HepG2 (cell line): Measurements from ENCODE around the gene PYGB. TPM values are rescaled to one million over a fixed set of nuclear protein-coding genes. Genes with fewer than 3 reads are reported as not detected.

Experiments
- FOXM1 ChIP-seq: sonication (generic); formaldehyde crosslinking; IDR thresholded peaks from 2 replicates; pipeline ENCODE4 v1.5.0; 2020; ENCODE audit warnings: missing genetic modification reagents
- SCMH1 ChIP-seq: sonication (generic); formaldehyde crosslinking; IDR thresholded peaks from 2 replicates; pipeline ENCODE4 v1.9.0; 2021; ENCODE audit warnings: missing genetic modification reagents, mild to moderate bottlenecking, borderline replicate concordance
- USF2 ChIP-seq, 2 experiments: sonication (generic) in 1 of 2; formaldehyde crosslinking in 1 of 2; IDR thresholded peaks; 2 replicates each; pipeline versions ENCODE4 v1.5.1 to v1.6.1; 2011 to 2020; ENCODE audit warnings: borderline replicate concordance in 1 of 2, low read depth in 1 of 2, low read length in 1 of 2, mild to moderate bottlenecking in 1 of 2, missing genetic modification reagents in 1 of 2, moderate library complexity in 1 of 2
- ZFY ChIP-seq: sonication (generic); formaldehyde crosslinking; IDR thresholded peaks from 2 replicates; pipeline ENCODE4 v1.4.0; 2020; ENCODE audit warnings: missing genetic modification reagents
- ZNF138 ChIP-seq: sonication (generic); formaldehyde crosslinking; IDR thresholded peaks from 2 replicates; pipeline ENCODE4 v1.5.0; 2020; ENCODE audit warnings: mild to moderate bottlenecking, low read depth, missing genetic modification reagents
- ZNF143 ChIP-seq: sonication (generic); formaldehyde crosslinking; IDR thresholded peaks from 2 replicates; pipeline ENCODE4 v1.4.0; 2020; ENCODE audit warnings: missing genetic modification reagents
- ZNF251 ChIP-seq: sonication (generic); formaldehyde crosslinking; IDR thresholded peaks from 2 replicates; pipeline ENCODE4 v1.9.0; 2021; ENCODE audit warnings: mild to moderate bottlenecking, missing genetic modification reagents
- ZNF703 ChIP-seq: sonication (generic); formaldehyde crosslinking; IDR thresholded peaks from 2 replicates; pipeline ENCODE4 v1.5.1; 2020; ENCODE audit warnings: missing genetic modification reagents, mild to moderate bottlenecking, moderate library complexity, borderline replicate concordance
- polyA plus RNA-seq, 8 experiments: library from polyadenylated mRNA; depleted of rRNA in 3 of 8; stranded (reverse) in 7 of 8; unstranded in 1 of 8; fragments of >200 nt; fragmentation: Illumina TruSeq in 4 of 8; extraction: Trizol in 4 of 8; gene quantifications; 2 replicates each; pipeline versions ENCODE4 v1.2.1 to v1.2.3, GENCODE V29; 2011 to 2016; ENCODE audit warnings: low read depth in 4 of 8, missing spikeins in 1 of 8, mixed read lengths in 1 of 8; ENCODE audit not compliant: insufficient read depth in 1 of 8
- total RNA-seq, 5 experiments: library from RNA; depleted of rRNA; stranded (reverse); fragments of >200 nt; fragmentation: Illumina TruSeq; extraction: Trizol; gene quantifications; 2 replicates each; pipeline ENCODE4 v1.2.3, GENCODE V29; 2016; ENCODE audit warnings: low read depth in 1 of 5
- TF ChIP-seq, protein P1 (sequence below): sonication (generic); formaldehyde crosslinking; IDR thresholded peaks from 2 replicates; pipeline ENCODE4 v1.4.0; 2020; ENCODE audit warnings: missing genetic modification reagents
- TF ChIP-seq, protein P2 (sequence below): sonication (generic); formaldehyde crosslinking; IDR thresholded peaks from 2 replicates; pipeline ENCODE4 v1.4.0; 2020; ENCODE audit warnings: missing genetic modification reagents, mild to moderate bottlenecking, borderline replicate concordance
- TF ChIP-seq, protein P3 (sequence below): sonication (generic); formaldehyde crosslinking; IDR thresholded peaks from 2 replicates; pipeline ENCODE4 v1.4.0; 2020; ENCODE audit warnings: low read depth, missing genetic modification reagents
- TF ChIP-seq, protein P4 (sequence below): sonication (generic); formaldehyde crosslinking; IDR thresholded peaks from 2 replicates; pipeline ENCODE4 v1.9.0; 2021; ENCODE audit warnings: missing genetic modification reagents, borderline replicate concordance
- TF ChIP-seq, protein P5 (sequence below): sonication (generic); formaldehyde crosslinking; IDR thresholded peaks from 2 replicates; pipeline ENCODE4 v1.8.0; 2022; ENCODE audit warnings: mild to moderate bottlenecking, missing genetic modification reagents, moderate library complexity

The PYGB gene
- total and polyA plus RNA-seq, 2 of the 13 experiments (the other 11 are each of a cell fraction or from before 2014, with no cell fraction given) = 24.2 to 86.3 TPM

- TF ChIP-seq, protein P1, sequence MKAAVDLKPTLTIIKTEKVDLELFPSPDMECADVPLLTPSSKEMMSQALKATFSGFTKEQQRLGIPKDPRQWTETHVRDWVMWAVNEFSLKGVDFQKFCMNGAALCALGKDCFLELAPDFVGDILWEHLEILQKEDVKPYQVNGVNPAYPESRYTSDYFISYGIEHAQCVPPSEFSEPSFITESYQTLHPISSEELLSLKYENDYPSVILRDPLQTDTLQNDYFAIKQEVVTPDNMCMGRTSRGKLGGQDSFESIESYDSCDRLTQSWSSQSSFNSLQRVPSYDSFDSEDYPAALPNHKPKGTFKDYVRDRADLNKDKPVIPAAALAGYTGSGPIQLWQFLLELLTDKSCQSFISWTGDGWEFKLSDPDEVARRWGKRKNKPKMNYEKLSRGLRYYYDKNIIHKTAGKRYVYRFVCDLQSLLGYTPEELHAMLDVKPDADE = no peak
- TF ChIP-seq ZNF251 (CRISPR knock-in tag) (no peak; the same call in 1 of the 2 replicates), ZNF138 (peak; percentile 82; the same call in 1 of the 2 replicates), FOXM1 (CRISPR knock-in tag) (0 out of 2 replicates have a peak, but pooled peaks have one; percentile 61), ZFY (CRISPR knock-in tag) (no peak; the same call in 1 of the 2 replicates), ZNF703 (no peak; the same call in 1 of the 2 replicates), ZNF143 (CRISPR knock-in tag) (no peak), USF2 (IDR thresholded peaks at IDR 0.05; ENCODE audit: low read depth, low read length) (no peak), USF2 (CRISPR knock-in tag; IDR thresholded peaks at IDR 0.05; ENCODE audit: borderline replicate concordance) (no peak; the same call in 1 of the 2 replicates), SCMH1 (CRISPR knock-in tag) (no peak)
- TF ChIP-seq, protein P2, sequence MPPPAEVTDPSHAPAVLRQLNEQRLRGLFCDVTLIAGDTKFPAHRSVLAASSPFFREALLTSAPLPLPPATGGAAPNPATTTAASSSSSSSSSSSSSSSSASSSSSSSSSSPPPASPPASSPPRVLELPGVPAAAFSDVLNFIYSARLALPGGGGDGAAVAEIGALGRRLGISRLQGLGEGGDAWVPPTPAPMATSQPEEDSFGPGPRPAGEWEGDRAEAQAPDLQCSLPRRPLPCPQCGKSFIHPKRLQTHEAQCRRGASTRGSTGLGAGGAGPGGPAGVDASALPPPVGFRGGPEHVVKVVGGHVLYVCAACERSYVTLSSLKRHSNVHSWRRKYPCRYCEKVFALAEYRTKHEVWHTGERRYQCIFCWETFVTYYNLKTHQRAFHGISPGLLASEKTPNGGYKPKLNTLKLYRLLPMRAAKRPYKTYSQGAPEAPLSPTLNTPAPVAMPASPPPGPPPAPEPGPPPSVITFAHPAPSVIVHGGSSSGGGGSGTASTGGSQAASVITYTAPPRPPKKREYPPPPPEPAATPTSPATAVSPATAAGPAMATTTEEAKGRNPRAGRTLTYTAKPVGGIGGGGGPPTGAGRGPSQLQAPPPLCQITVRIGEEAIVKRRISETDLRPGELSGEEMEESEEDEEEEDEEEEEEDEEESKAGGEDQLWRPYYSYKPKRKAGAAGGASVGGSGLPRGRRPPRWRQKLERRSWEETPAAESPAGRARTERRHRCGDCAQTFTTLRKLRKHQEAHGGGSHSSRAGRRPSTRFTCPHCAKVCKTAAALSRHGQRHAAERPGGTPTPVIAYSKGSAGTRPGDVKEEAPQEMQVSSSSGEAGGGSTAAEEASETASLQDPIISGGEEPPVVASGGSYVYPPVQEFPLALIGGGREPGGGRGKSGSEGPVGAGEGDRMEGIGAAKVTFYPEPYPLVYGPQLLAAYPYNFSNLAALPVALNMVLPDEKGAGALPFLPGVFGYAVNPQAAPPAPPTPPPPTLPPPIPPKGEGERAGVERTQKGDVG = peak; percentile 89
- TF ChIP-seq, protein P3, sequence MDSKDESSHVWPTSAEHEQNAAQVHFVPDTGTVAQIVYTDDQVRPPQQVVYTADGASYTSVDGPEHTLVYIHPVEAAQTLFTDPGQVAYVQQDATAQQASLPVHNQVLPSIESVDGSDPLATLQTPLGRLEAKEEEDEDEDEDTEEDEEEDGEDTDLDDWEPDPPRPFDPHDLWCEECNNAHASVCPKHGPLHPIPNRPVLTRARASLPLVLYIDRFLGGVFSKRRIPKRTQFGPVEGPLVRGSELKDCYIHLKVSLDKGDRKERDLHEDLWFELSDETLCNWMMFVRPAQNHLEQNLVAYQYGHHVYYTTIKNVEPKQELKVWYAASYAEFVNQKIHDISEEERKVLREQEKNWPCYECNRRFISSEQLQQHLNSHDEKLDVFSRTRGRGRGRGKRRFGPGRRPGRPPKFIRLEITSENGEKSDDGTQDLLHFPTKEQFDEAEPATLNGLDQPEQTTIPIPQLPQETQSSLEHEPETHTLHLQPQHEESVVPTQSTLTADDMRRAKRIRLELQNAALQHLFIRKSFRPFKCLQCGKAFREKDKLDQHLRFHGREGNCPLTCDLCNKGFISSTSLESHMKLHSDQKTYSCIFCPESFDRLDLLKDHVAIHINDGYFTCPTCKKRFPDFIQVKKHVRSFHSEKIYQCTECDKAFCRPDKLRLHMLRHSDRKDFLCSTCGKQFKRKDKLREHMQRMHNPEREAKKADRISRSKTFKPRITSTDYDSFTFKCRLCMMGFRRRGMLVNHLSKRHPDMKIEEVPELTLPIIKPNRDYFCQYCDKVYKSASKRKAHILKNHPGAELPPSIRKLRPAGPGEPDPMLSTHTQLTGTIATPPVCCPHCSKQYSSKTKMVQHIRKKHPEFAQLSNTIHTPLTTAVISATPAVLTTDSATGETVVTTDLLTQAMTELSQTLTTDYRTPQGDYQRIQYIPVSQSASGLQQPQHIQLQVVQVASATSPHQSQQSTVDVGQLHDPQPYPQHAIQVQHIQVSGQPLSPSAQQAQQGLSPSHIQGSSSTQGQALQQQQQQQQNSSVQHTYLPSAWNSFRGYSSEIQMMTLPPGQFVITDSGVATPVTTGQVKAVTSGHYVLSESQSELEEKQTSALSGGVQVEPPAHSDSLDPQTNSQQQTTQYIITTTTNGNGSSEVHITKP (CRISPR knock-in tag) = no peak; the same call in none of the 2 replicates
- TF ChIP-seq, protein P4, sequence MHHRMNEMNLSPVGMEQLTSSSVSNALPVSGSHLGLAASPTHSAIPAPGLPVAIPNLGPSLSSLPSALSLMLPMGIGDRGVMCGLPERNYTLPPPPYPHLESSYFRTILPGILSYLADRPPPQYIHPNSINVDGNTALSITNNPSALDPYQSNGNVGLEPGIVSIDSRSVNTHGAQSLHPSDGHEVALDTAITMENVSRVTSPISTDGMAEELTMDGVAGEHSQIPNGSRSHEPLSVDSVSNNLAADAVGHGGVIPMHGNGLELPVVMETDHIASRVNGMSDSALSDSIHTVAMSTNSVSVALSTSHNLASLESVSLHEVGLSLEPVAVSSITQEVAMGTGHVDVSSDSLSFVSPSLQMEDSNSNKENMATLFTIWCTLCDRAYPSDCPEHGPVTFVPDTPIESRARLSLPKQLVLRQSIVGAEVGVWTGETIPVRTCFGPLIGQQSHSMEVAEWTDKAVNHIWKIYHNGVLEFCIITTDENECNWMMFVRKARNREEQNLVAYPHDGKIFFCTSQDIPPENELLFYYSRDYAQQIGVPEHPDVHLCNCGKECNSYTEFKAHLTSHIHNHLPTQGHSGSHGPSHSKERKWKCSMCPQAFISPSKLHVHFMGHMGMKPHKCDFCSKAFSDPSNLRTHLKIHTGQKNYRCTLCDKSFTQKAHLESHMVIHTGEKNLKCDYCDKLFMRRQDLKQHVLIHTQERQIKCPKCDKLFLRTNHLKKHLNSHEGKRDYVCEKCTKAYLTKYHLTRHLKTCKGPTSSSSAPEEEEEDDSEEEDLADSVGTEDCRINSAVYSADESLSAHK (CRISPR knock-in tag) = no peak
- TF ChIP-seq, protein P5, sequence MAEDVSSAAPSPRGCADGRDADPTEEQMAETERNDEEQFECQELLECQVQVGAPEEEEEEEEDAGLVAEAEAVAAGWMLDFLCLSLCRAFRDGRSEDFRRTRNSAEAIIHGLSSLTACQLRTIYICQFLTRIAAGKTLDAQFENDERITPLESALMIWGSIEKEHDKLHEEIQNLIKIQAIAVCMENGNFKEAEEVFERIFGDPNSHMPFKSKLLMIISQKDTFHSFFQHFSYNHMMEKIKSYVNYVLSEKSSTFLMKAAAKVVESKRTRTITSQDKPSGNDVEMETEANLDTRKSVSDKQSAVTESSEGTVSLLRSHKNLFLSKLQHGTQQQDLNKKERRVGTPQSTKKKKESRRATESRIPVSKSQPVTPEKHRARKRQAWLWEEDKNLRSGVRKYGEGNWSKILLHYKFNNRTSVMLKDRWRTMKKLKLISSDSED = 0 out of 2 replicates have a peak, but pooled peaks have one; percentile 55
These were observed 826 bp upstream of the PYGB start (continued) for GRCh38 chr20:25247000-25247517.
